ACC112 (cell line): ENCODE results near the gene P2RX5.

ENCODE experiments used
- H2AFZ ChIP-seq: fragments of 200-600 bp; sonication (generic); one replicate; pipeline ENCODE4 v1.6.0; 2017; ENCODE audit warnings: antibody characterized with exemption, low read length; ENCODE audit not compliant: unreplicated experiment
- H3K27ac ChIP-seq: fragments of 200-600 bp; sonication (generic); 2 replicates; pipeline ENCODE4 v1.5.1; 2014; ENCODE audit warnings: low read depth, mild to moderate bottlenecking, antibody characterized with exemption, low read length, moderate library complexity
- H3K27me3 ChIP-seq: fragments of 200-600 bp; sonication (generic); 2 replicates; pipeline ENCODE4 v1.6.1; 2014; ENCODE audit warnings: mild to moderate bottlenecking, antibody characterized with exemption, low read length, moderate library complexity, mixed read lengths; ENCODE audit not compliant: insufficient read depth
- H3K36me3 ChIP-seq: fragments of 200-600 bp; sonication (generic); 2 replicates; pipeline ENCODE4 v1.6.1; 2016; ENCODE audit warnings: mild to moderate bottlenecking, antibody characterized with exemption, low read length, moderate library complexity, mixed read lengths; ENCODE audit not compliant: insufficient read depth
- H3K4me1 ChIP-seq: fragments of 200-600 bp; sonication (generic); one replicate; pipeline ENCODE4 v1.6.1; 2016; ENCODE audit warnings: low read length, mixed read lengths; ENCODE audit not compliant: insufficient read depth, unreplicated experiment, control insufficient read depth
- H3K4me3 ChIP-seq: fragments of 200-600 bp; sonication (generic); 2 replicates; pipeline ENCODE4 v1.5.1; 2014; ENCODE audit warnings: mild to moderate bottlenecking, low read depth, low read length
- H3K79me2 ChIP-seq: fragments of 200-600 bp; sonication (generic); one replicate; pipeline ENCODE4 v1.6.0; 2016; ENCODE audit warnings: low read length; ENCODE audit not compliant: control insufficient read depth, unreplicated experiment, insufficient read depth

P2RX5 gene

DNA sequence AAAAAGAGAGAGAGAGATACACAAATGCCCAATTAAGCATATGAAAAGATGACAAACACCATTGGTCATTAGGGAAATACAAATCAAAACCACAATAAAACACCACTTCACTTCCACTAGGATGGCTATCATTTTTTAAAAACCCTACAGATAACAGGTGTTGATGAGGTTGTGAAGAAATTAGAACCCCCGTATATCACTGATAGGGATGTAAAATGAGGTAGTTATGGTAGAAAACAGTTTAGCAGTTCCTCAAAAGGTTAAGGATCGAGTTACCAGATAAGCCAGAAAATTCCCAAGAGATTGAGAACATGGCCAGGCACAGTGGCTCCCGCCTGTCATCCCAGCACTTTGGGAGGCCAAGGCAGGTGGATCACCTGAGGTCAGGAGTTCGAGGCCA lies 2.8 kb downstream of the P2RX5 start:
- Histone ChIP-seq H3K27me3 (no peaks in the 10 kb centered on the region), H3K4me3 (no peak overlapping the region), H3K4me1 (peaks cover 8% of the 10 kb centered on the region), H2AFZ (no peak overlapping the region), H3K36me3 (no peaks in the 10 kb centered on the region), H3K79me2 (no peaks in the 10 kb centered on the region), H3K27ac (no peak overlapping the region)

DNA sequence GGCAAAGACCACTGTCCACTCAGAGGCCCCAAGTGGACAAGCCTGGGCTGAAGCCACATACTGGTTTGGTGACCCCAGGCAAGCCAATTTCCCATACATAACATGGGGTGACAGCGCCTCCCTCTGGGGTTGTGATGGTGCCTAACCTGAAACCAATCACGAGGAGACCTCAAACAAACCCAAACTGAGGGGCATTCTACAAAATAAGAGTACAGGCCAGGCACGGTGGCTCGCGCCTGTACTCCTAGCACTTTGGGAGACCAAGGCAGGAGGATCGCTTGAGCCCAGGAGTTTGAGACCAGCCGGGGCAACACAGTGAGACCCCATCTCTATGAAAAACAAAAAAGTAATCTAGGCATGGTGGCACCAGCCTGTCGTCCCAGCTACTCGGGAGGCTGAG lies 3.6 kb downstream of the P2RX5 start:
- no peak overlapping the region for H3K4me3 ChIP-seq

DNA sequence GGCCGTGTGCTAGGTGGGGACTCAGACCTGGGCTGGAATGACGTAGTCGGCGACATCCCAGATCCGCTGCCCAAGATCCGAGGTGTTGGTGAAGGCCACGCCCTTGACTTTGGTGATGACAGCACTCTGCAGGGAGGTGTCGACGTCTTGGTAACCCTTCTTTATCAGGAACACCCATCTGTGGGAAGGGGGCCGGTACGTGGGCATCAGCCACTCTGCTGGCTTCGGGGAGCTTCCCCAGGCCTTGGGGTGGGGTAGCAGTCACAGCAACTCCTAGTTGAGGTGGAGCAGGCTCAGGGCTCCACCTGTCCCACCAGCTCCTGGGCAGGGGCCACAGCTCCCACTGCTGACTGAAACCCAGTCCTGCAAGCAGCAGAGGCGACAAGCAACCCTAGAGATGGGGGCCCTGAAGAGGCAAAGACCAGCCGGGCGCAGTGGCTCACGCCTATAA lies 4.3 kb downstream of the P2RX5 start:
- H2AFZ ChIP-seq, result no peak overlapping the region
- H3K27ac ChIP-seq, result no peak overlapping the region
- H3K27me3 ChIP-seq, result no peaks in the 10 kb centered on the region
- no peaks in the 10 kb centered on the region for H3K36me3 ChIP-seq
- no peak overlapping the region for H3K4me3 ChIP-seq
- no peaks in the 10 kb centered on the region for H3K79me2 ChIP-seq
- peaks cover 7% of the 10 kb centered on the region for H3K4me1 ChIP-seq

More for the DNA sequence above, 3.6 kb downstream of the P2RX5 start:
- Histone ChIP-seq H2AFZ (no peak overlapping the region), H3K79me2 (no peaks in the 10 kb centered on the region), H3K4me1 (peaks cover 8% of the 10 kb centered on the region), H3K27ac (no peak overlapping the region), H3K27me3 (no peaks in the 10 kb centered on the region), H3K36me3 (no peaks in the 10 kb centered on the region)

DNA sequence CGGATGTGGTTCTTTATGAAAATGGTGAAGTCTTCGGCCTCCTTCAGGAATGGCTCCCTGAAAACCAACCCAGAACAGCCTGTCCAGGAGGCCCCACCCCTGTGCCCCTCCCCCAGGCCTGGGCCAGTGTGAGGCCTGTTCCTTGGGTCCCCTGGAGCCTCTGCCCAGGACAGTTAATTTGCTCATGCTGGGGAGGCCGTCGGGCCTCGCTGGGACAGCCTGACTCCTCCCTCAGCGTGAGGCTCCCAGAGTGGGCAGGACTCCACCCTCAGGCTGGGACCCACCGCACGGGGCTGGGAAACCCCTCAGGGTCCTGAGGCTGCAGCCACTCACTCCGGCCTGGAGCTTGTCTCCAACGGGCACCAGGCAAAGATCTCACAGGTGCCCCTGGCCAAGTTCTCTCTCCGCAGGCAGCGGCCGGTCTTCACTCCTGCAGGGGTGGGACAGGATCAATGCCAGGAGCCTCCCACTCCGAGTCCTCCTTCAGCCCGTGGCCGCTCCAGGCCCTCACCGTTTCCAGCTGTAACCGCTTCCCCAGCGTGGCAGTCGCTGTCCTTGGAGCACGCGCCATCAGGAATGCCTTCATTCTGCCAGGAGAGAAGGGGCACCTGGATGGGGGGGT lies 5.8 kb downstream of the P2RX5 start:
- no peak overlapping the region for H2AFZ ChIP-seq
- peaks cover 4% of the 10 kb centered on the region for H3K4me1 ChIP-seq
- no peaks in the 10 kb centered on the region for H3K79me2 ChIP-seq
- H3K27ac ChIP-seq, result no peak overlapping the region
- no peaks in the 10 kb centered on the region for H3K27me3 ChIP-seq
- H3K36me3 ChIP-seq, result no peaks in the 10 kb centered on the region
- H3K4me3 ChIP-seq, result no peak overlapping the region

DNA sequence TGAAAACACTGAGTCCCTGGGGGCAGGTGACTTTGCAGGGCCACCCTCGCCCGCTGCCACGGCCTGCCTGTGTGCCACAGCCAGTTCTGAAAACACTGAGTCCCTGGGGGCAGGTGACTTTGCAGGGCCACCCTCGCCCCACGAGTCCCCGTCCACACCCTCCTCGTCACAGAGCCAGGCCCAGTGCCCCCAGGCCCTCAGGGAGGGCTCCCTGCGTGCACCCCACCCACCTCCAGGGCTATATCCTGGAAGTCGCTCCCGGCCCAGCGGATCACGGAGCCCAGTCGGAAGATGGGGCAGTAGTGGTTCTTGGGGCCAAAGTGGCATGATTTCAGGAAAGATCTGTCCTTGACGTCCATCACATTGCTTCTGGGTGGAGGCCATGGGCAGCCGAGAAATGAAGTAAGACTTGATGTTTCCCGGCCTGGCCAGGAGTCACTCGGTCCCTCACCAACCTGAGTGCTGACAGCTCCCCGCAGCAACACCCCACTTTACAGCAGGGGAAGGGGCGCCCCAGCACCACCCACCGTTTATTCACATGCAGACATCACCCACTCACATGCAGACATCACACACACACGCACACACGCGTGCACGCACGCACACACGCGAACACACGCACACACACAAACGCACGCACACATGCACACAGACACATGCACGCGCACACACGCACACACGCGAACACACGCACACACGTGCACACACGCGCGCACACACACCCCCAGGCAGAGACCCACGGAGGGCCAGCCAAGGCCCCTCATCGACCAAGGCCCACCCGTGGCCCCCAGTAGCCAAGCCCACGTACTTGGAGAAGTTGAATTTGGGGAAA lies 6.5 kb downstream of the P2RX5 start:
- Histone ChIP-seq H3K4me1 (no peaks in the 10 kb centered on the region), H3K4me3 (no peak overlapping the region), H2AFZ (no peak overlapping the region), H3K27me3 (no peaks in the 10 kb centered on the region), H3K79me2 (no peaks in the 10 kb centered on the region), H3K36me3 (no peaks in the 10 kb centered on the region), H3K27ac (no peak overlapping the region)

DNA sequence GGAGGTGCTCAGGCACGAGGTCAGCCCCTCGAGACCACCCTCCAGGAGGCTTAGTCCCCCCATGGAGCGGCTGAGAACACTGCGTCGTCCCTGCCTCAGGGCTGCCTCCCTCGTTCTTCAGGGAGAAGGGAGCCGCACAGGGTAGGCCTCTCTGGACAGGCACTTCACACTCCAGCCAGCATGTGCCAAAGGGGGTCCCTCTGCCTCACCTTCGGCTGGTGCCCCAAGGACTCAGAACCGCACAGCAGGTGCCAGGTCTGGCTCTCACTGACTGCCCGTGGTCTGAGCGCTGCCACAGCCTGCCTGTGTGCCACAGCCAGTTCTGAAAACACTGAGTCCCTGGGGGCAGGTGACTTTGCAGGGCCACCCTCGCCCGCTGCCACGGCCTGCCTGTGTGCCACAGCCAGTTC lies 7.1 kb downstream of the P2RX5 start:
- Histone ChIP-seq H3K27ac (no peak overlapping the region), H3K4me1 (no peaks in the 10 kb centered on the region), H3K27me3 (no peaks in the 10 kb centered on the region), H3K36me3 (no peaks in the 10 kb centered on the region), H3K4me3 (no peak overlapping the region), H3K79me2 (no peaks in the 10 kb centered on the region), H2AFZ (no peak overlapping the region)

DNA sequence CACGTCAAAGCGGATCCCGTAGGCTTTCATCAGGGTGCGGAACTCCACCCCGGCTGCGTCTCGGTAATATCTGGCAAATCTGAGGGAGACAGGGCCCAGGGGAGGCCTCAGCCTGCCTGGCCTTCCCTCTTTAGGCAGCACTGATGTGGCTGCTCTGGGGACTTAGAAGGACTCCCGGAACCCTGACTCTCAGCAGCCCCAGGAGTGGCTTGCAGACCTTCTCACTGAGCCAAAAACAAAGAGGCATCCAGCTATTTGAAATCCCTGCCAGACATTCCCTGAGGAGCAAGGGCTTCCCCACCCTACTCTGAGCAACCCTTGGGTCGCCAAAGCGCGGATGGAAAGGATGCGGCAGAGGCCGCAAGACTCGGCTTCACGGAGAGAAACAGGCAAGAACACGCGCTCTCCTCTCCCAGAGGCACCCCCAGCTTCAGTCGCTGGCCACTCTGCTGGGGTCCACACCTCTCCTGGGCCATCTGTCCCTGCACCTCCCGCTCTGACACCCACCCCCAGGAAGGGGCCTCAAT lies 7.9 kb downstream of the P2RX5 start:
- Histone ChIP-seq H3K36me3 (no peaks in the 10 kb centered on the region), H3K27me3 (no peaks in the 10 kb centered on the region), H3K79me2 (no peaks in the 10 kb centered on the region), H2AFZ (no peak overlapping the region), H3K4me3 (no peak overlapping the region), H3K4me1 (no peaks in the 10 kb centered on the region), H3K27ac (no peak overlapping the region)

DNA sequence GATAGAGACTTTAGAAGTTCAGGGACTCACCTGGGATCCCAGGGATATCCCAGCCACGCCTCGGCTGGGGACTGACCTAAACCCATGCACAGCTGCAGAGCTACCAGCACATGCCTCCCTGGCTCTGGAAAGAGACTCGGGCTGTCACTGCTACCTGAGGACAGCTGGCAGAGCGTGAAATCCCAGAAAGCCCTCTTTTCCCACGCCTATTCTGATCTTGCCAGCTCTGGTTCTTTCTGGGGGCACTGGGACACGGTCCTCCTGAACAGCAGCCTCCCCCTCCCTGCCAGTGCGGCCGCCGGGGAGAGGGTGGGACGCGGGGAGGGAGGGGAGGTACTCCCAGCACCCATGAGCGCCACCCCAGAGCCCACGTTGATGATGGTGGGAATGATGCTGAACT lies 10.8 kb downstream of the P2RX5 start:
- no peaks in the 10 kb centered on the region for H3K79me2 ChIP-seq
- no peak overlapping the region for H3K4me3 ChIP-seq
- no peak overlapping the region for H3K27ac ChIP-seq
- H2AFZ ChIP-seq, result no peak overlapping the region
- H3K4me1 ChIP-seq, result no peaks in the 10 kb centered on the region
- H3K27me3 ChIP-seq, result no peaks in the 10 kb centered on the region
- no peaks in the 10 kb centered on the region for H3K36me3 ChIP-seq

DNA sequence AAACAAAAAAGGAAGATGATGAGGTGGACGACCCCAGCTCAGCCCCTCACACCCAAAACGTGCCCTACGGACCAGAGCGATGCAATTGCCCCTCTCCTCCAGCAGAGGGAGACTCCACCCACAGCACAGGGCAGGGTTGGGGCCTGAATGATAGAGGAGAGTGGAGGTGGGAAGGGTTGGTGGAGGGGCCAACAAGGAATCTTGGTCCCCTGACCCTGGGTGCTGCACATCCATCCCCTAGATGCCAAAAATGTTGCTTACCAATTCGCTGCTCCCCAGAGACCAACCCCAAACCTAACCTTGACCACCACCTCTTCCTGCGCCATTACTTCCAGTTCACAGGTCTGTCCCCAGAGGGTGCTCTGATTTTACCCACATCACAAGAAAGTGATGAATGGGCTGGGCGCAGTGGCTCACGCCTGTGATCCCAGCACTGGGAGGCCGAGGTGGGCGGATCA lies 12.9 kb downstream of the P2RX5 start:
- no peak overlapping the region for H3K27ac ChIP-seq
- H3K4me3 ChIP-seq, result no peak overlapping the region

DNA sequence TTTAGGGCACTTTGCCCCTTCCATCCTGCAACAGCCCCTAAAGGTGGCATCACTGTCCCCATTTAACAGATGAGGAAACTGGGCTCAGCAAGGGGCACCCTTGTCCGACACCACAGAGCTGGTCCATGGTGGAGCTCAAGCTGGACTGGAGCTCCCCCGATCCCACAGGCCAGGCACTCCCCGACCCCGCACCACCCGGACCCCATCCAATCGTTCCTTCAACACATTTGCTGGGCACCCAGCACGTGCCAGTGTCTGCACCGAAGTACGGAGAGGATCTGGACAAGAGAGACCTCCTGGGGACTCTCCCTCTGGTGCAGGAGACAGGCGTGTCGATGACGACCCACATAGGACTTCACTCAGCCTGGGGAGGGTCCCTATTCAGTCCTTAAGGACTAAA lies 13.9 kb downstream of the P2RX5 start:
- no peaks in the 10 kb centered on the region for H3K36me3 ChIP-seq

More for the DNA sequence above, 12.9 kb downstream of the P2RX5 start:
- no peaks in the 10 kb centered on the region for H3K79me2 ChIP-seq
- no peak overlapping the region for H2AFZ ChIP-seq
- no peaks in the 10 kb centered on the region for H3K4me1 ChIP-seq
- H3K27me3 ChIP-seq, result no peaks in the 10 kb centered on the region
- H3K36me3 ChIP-seq, result no peaks in the 10 kb centered on the region

DNA sequence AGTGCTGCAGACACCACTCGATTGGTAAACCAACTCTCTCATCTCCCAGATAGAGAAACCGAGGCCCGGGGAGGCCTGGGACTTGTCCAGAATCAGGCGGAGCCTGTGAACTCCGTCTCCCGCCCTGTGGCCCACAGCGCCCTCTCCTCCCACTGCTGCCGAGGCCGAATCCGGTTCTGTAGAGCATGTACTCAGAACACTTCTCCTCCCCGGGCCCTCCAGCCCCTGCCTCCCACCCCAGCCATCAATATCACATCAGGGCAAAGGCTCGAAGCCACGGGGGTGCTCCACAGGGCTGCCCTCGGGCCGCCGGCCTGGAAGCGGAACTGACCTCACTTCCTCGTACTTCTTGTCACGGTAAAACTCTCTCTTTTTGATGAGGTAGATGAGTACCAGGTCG lies 14.4 kb downstream of the P2RX5 start:
- no peak overlapping the region for H2AFZ ChIP-seq
- no peaks in the 10 kb centered on the region for H3K4me1 ChIP-seq
- H3K4me3 ChIP-seq, result no peak overlapping the region
- no peaks in the 10 kb centered on the region for H3K36me3 ChIP-seq
- no peaks in the 10 kb centered on the region for H3K79me2 ChIP-seq
- H3K27me3 ChIP-seq, result no peaks in the 10 kb centered on the region
- H3K27ac ChIP-seq, result no peak overlapping the region

More for the DNA sequence above, 13.9 kb downstream of the P2RX5 start:
- H3K79me2 ChIP-seq, result no peaks in the 10 kb centered on the region
- no peaks in the 10 kb centered on the region for H3K4me1 ChIP-seq
- H2AFZ ChIP-seq, result no peak overlapping the region
- no peaks in the 10 kb centered on the region for H3K27me3 ChIP-seq
- no peak overlapping the region for H3K4me3 ChIP-seq
- no peak overlapping the region for H3K27ac ChIP-seq
